Right cardiac atrium (tissue), 5 donors: ENCODE data around the gene SDHAF2. TPM values are rescaled to one million over a fixed set of nuclear protein-coding genes. Genes with fewer than 3 reads are reported as not detected.
"Not testable (repeated sequence)": the region's sequence is repeated elsewhere in the genome, so short reads cannot be mapped to it uniquely, and the experiment has no call there.

Experiments used
- ATAC-seq, 2 donors: fragments of 200-7000 bp; cut with Tn5 transposase; one replicate each; pipeline versions ENCODE4 v1.8.0 to v1.9.1; 2020; ENCODE audit warnings: moderate library complexity in 2 of 2, mild to moderate bottlenecking in 1 of 2
- DNase-seq, 3 donors: peaks; one replicate each; pipeline ENCODE4 v3.0.0-alpha.2; 2020
- H3K27ac ChIP-seq: one replicate; pipeline ENCODE4 v1.5.1; 2013; ENCODE audit warnings: mild to moderate bottlenecking, low read length, control low read depth, moderate library complexity
- H3K27me3 ChIP-seq: one replicate; pipeline ENCODE4 v1.6.1; 2013; ENCODE audit not compliant: control insufficient read depth, insufficient read depth
- H3K4me1 ChIP-seq: one replicate; pipeline ENCODE4 v1.6.1; 2013; ENCODE audit warnings: low read length; ENCODE audit not compliant: control insufficient read depth, insufficient read depth
- H3K4me3 ChIP-seq: one replicate; pipeline ENCODE4 v1.5.1; 2013; ENCODE audit warnings: low read length, control low read depth
- H3K9me3 ChIP-seq: one replicate; pipeline ENCODE4 v1.6.1; 2013; ENCODE audit warnings: low read length; ENCODE audit not compliant: control insufficient read depth
- WGBS: extraction: QIAGEN DNeasy Blood & Tissue Kit; methylation state at CpG from one replicate; pipeline ENCODE4 v1.1.7; 2013; 5-methylcytosine and 5-hydroxymethylcytosine counted together
- intact Hi-C, 4 donors: fragments of 100-400 bp; cut with DNase I; formaldehyde crosslinking; loops; one replicate each; pipeline versions ENCODE4 v1.11.0 to v1.14.0; 2022 to 2023
- long read RNA-seq, 4 donors: library from polyadenylated mRNA; unstranded; transcript quantifications; one replicate each; pipeline ENCODE4 v2.0.0, GENCODE V29; 2020 to 2021
- polyA plus RNA-seq: library from polyadenylated mRNA; stranded (reverse); fragments of 200-250 nt; gene quantifications from one replicate; pipeline ENCODE4 v1.2.3, GENCODE V29; 2013
- total RNA-seq, 4 donors: library from RNA; stranded (reverse); fragmentation: NEBNext Ultra II Directional; extraction: Animal tissue kit (Norgen Biotek cat#: 25700); gene quantifications; one replicate each; pipeline ENCODE4 v1.2.1, GENCODE V29; 2021
- donor health status: healthy with polysubstance abuse.
- donor health status: DM: no; HTN: yes; CAD: no.
- donor health status: DM: no; HTN: no; CAD: no.
- donor health status: DM: no; HTN: yes; CAD: no; lungs with severe emphysema.
- donor health status: DM: yes; HTN: yes; CAD: no.

SDHAF2 gene
- 10 to 100 TPM; 32.9 to 41.2 (median 33.3) TPM for total RNA-seq
- polyA plus RNA-seq: 57.8 TPM
- long read RNA-seq, donor 1, transcript SDHAF2-201 (4 exons, 2,033 nt): major isoform, 53 of 58 reads
- long read RNA-seq, donor 1, partial matches to known transcripts: 0 of 58 reads
- long read RNA-seq, donor 1, other reads (novel, unspliced or antisense): 1 of 58 reads
- long read RNA-seq, donor 2, transcript SDHAF2-201 (4 exons, 2,033 nt): major isoform, 35 of 41 reads
- long read RNA-seq, donor 2, partial matches to known transcripts: 2 of 41 reads
- long read RNA-seq, donor 2, other reads (novel, unspliced or antisense): 0 of 41 reads
- long read RNA-seq, donor 3, transcript SDHAF2-207 (5 exons, 1,077 nt): minor isoform, 7 of 111 reads
- long read RNA-seq, donor 3, transcript SDHAF2-201 (4 exons, 2,033 nt): major isoform, 93 of 111 reads
- long read RNA-seq, donor 3, partial matches to known transcripts: 1 of 111 reads
- long read RNA-seq, donor 3, other reads (novel, unspliced or antisense): 7 of 111 reads
- long read RNA-seq, donor 4, transcript SDHAF2-201 (4 exons, 2,033 nt): major isoform, 35 of 39 reads
- long read RNA-seq, donor 4, partial matches to known transcripts: 0 of 39 reads
- long read RNA-seq, donor 4, other reads (novel, unspliced or antisense): 0 of 39 reads

GRCh38 chr11:61429691-61430582 is at the start of gene SDHAF2, which contains the start of gene CPSF7:
SDHAF2 (plus strand) TSS chr11:61430124; CDS start chr11:61430147, 23 bp downstream.
CPSF7 (minus strand) TSS chr11:61429975; CDS start chr11:61429235, 740 bp downstream.
- peak; percentile 98 to 99 (median 99) for DNase-seq
- WGBS: under 1% methylated on average over 82 of the region's 82 CpGs
- no peaks in the 10 kb centered on the region for H3K4me1 ChIP-seq
- H3K4me3 ChIP-seq: peak within 1 kb of the TSS; percentile 92
- no peaks in the 10 kb centered on the region for H3K27me3 ChIP-seq
- peak within 1 kb of the TSS; percentile 94 for H3K27ac ChIP-seq
- intact Hi-C loops: no loop called here
- ATAC-seq: peak; percentile 98 to 99
- no peaks in the 10 kb centered on the region for H3K9me3 ChIP-seq

- Histone ChIP-seq H3K27ac (no peak overlapping the region), H3K27me3 (no peaks in the 10 kb centered on the region), H3K4me3 (no peak overlapping the region), H3K9me3 (no peaks in the 10 kb centered on the region), H3K4me1 (no peaks in the 10 kb centered on the region)
- intact Hi-C loops: loop anchor here in 3 of 4 donors (5.0 to 10.0 kb wide), 2 partner anchors 44 to 126 kb away; no protein-coding TSS in a partner anchor
- DNase-seq (no peak), ATAC-seq (no peak)
- 96% methylated on average over 9 of the region's 9 CpGs for WGBS
Measured at GRCh38 chr11:61380884-61381283, 49.0 kb upstream of the SDHAF2 start.

DNA sequence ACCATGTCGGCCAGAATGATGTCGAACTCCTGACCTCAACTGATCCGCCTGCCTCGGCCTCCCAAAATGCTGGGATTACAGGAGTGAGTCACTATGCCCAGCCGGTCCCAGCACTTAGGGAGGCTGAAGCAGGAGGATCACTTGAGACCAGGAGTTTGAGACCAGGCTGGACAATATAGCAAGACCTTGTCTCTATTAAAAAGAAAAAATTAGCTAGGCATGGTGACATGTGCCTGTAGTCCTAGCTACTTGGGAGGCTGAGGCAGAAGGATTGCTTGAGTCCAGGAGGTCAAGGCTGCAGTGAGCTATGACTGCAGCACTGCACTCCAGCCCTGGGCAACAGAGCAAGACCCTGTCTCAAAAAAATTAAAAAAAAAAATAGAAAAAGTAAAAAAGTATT is 46.1 kb upstream of the SDHAF2 start:
- not testable (repeated sequence) for H3K4me1 ChIP-seq, H3K27ac ChIP-seq, DNase-seq, H3K4me3 ChIP-seq, H3K27me3 ChIP-seq, H3K9me3 ChIP-seq, ATAC-seq
- WGBS: 93% methylated on average over 5 of the region's 5 CpGs
- intact Hi-C loops: loop anchor here (2.0 to 10.0 kb wide), 3 partner anchors 47 to 129 kb away; no protein-coding TSS in a partner anchor

- DNase-seq: no peak
- Histone ChIP-seq H3K4me3 (no peak overlapping the region), H3K27me3 (no peaks in the 10 kb centered on the region), H3K4me1 (no peaks in the 10 kb centered on the region), H3K27ac (no peak overlapping the region), H3K9me3 (no peaks in the 10 kb centered on the region)
- 84% methylated on average over 15 of the region's 15 CpGs for WGBS
- intact Hi-C loops: loop anchor here (2.0 to 10.0 kb wide), 3 partner anchors 47 to 130 kb away; no protein-coding TSS in a partner anchor
- ATAC-seq: peak in 1 of 2 donors; percentile 35
Measured at GRCh38 chr11:61384271-61385242, 45.4 kb upstream of the SDHAF2 start.

GRCh38 chr11:61390161-61390560 is 39.8 kb upstream of the SDHAF2 start:
- ATAC-seq (no peak), DNase-seq (no peak)
- H3K9me3 ChIP-seq: no peaks in the 10 kb centered on the region
- no peaks in the 10 kb centered on the region for H3K27me3 ChIP-seq
- H3K4me1 ChIP-seq: no peaks in the 10 kb centered on the region
- 75% methylated on average over 1 of the region's 1 CpG for WGBS
- no peak overlapping the region for H3K4me3 ChIP-seq
- intact Hi-C loops: no loop called here
- H3K27ac ChIP-seq: no peak overlapping the region

DNA sequence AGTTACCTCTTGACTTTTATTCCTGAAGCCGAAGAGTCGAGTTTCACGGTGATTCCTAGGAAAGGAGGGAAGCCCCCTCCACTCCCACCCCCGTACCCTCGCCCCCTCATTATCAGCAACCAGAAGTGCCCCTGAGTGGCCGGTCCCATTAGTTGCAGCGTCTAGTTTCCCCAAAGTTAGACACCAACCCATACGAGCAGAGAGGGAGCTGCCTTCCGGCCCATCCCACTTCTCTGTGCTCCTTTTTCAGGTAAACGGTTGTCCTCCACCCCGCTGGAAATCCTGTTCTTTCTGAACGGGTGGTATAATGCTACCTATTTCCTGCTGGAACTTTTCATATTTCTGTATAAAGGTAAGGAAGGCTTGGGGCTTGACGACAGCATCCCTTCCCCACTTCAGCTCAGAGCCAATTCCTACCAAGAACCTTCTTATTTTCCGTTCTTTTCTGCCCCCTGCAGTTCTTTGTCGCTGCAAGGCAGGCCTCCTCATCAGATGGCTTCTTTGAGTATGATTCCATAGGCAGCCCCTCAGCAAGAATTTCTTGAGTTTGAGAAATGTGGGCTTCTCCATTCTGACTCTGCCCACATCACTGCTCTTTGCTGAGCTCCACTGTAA is 36.8 kb upstream of the SDHAF2 start:
- Histone ChIP-seq H3K9me3 (no peaks in the 10 kb centered on the region), H3K4me1 (no peaks in the 10 kb centered on the region), H3K27me3 (no peaks in the 10 kb centered on the region), H3K27ac (no peak overlapping the region), H3K4me3 (peak overlapping the region; percentile 78)
- 2% methylated on average over 15 of the region's 15 CpGs for WGBS
- intact Hi-C loops: no loop called here
- DNase-seq (no peak), ATAC-seq (peak; percentile 13 to 21)

- no peaks in the 10 kb centered on the region for H3K27me3 ChIP-seq
- ATAC-seq (peak in 1 of 2 donors; percentile 18), DNase-seq (no peak)
- peaks cover 2% of the 10 kb centered on the region for H3K4me1 ChIP-seq
- H3K4me3 ChIP-seq: no peak overlapping the region
- intact Hi-C loops: no loop called here
- WGBS: 90% methylated on average over 2 of the region's 2 CpGs
- no peak overlapping the region for H3K27ac ChIP-seq
- H3K9me3 ChIP-seq: no peaks in the 10 kb centered on the region
Measured at GRCh38 chr11:61401173-61401572, 28.8 kb upstream of the SDHAF2 start.

DNA sequence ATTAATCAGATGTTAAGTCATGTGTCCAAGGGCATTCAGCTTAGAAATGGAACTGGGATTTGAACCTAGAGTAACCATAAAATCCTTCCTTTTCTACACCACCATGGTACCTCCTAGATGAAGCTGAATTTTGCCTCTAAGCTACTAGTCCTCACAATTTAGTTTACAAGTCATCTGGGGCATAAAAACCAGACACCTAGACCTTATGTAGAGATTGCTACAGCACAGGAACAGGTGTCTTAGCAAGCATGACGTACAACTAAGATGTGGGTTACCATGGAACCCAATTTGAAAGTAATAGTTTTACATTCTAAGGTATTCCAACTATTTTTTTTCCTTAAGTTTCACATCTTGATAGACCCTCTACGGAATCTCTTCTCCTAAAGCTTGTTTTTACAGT is 28.4 kb upstream of the SDHAF2 start:
- no peak for DNase-seq
- Histone ChIP-seq H3K27ac (no peak overlapping the region), H3K4me1 (peaks cover 2% of the 10 kb centered on the region), H3K4me3 (no peak overlapping the region), H3K27me3 (no peaks in the 10 kb centered on the region), H3K9me3 (no peaks in the 10 kb centered on the region)
- ATAC-seq: no peak
- 91% methylated on average over 2 of the region's 2 CpGs for WGBS
- intact Hi-C loops: no loop called here

- ATAC-seq: no peak
- WGBS: 98% methylated on average over 1 of the region's 1 CpG
- no peaks in the 10 kb centered on the region for H3K9me3 ChIP-seq
- intact Hi-C loops: no loop called here
- H3K27ac ChIP-seq: no peak overlapping the region
- no peaks in the 10 kb centered on the region for H3K27me3 ChIP-seq
- H3K4me1 ChIP-seq: peaks cover 2% of the 10 kb centered on the region
- no peak overlapping the region for H3K4me3 ChIP-seq
- no peak for DNase-seq
Measured at GRCh38 chr11:61403658-61404057, 26.3 kb upstream of the SDHAF2 start.
